ENCODE measurements around the gene ST6GALNAC3.

ST6GALNAC3 gene

GRCh38 chr1:76145332-76145731, 70.8 kb downstream of the ST6GALNAC3 start:
- no peak overlapping the region for H3K27ac ChIP-seq
- no peaks in the 10 kb centered on the region for H4K20me1 ChIP-seq (ENCODE audit: insufficient read depth)
- H2AFZ ChIP-seq (ENCODE audit: low read depth), result no peak overlapping the region
- H3K9ac ChIP-seq, result no peak overlapping the region
- no peaks in the 10 kb centered on the region for H3K36me3 ChIP-seq (ENCODE audit: insufficient read depth)
- TF ChIP-seq CTCF (conservative IDR thresholded peaks at IDR 0.05; ENCODE audit: low read depth, low read length), result no peak
- H3K79me2 ChIP-seq (ENCODE audit: insufficient read depth, low read depth), result no peaks in the 10 kb centered on the region
- no peak overlapping the region for H3K4me2 ChIP-seq
- no peak overlapping the region for H3K4me3 ChIP-seq (IDR thresholded peaks at IDR 0.05; ENCODE audit: insufficient read depth, low read depth, low read length)
- no peaks in the 10 kb centered on the region for H3K27me3 ChIP-seq (ENCODE audit: insufficient read depth, low read depth)
- no peaks in the 10 kb centered on the region for H3K4me1 ChIP-seq (ENCODE audit: low read depth, poor library complexity, severe bottlenecking)

GRCh38 chr1:76146184-76146583, 71.6 kb downstream of the ST6GALNAC3 start:
- Histone ChIP-seq H4K20me1 (ENCODE audit: insufficient read depth) (no peaks in the 10 kb centered on the region), H3K4me1 (ENCODE audit: low read depth, poor library complexity, severe bottlenecking) (no peaks in the 10 kb centered on the region), H3K79me2 (ENCODE audit: insufficient read depth, low read depth) (no peaks in the 10 kb centered on the region), H2AFZ (ENCODE audit: low read depth) (no peak overlapping the region), H3K9ac (no peak overlapping the region), H3K36me3 (ENCODE audit: insufficient read depth) (no peaks in the 10 kb centered on the region), H3K4me3 (IDR thresholded peaks at IDR 0.05; ENCODE audit: insufficient read depth, low read depth, low read length) (no peak overlapping the region), H3K27me3 (ENCODE audit: insufficient read depth, low read depth) (no peaks in the 10 kb centered on the region), H3K4me2 (no peak overlapping the region), H3K27ac (no peak overlapping the region)
- TF ChIP-seq CTCF (conservative IDR thresholded peaks at IDR 0.05; ENCODE audit: low read depth, low read length), result no peak

GRCh38 chr1:76147917-76148316, 73.4 kb downstream of the ST6GALNAC3 start:
- no peak overlapping the region for H3K4me3 ChIP-seq (IDR thresholded peaks at IDR 0.05; ENCODE audit: insufficient read depth, low read depth, low read length)
- H3K4me2 ChIP-seq, result no peak overlapping the region
- no peak for TF ChIP-seq CTCF (conservative IDR thresholded peaks at IDR 0.05; ENCODE audit: low read depth, low read length)
- H4K20me1 ChIP-seq (ENCODE audit: insufficient read depth), result no peaks in the 10 kb centered on the region
- H3K27me3 ChIP-seq (ENCODE audit: insufficient read depth, low read depth), result no peaks in the 10 kb centered on the region
- H3K79me2 ChIP-seq (ENCODE audit: insufficient read depth, low read depth), result no peaks in the 10 kb centered on the region
- no peaks in the 10 kb centered on the region for H3K4me1 ChIP-seq (ENCODE audit: low read depth, poor library complexity, severe bottlenecking)
- H3K36me3 ChIP-seq (ENCODE audit: insufficient read depth), result no peaks in the 10 kb centered on the region
- no peak overlapping the region for H3K9ac ChIP-seq
- no peak overlapping the region for H3K27ac ChIP-seq
- no peak overlapping the region for H2AFZ ChIP-seq (ENCODE audit: low read depth)

- Histone ChIP-seq H3K27me3 (ENCODE audit: insufficient read depth, low read depth) (no peaks in the 10 kb centered on the region), H3K36me3 (ENCODE audit: insufficient read depth) (no peaks in the 10 kb centered on the region), H2AFZ (ENCODE audit: low read depth) (no peak overlapping the region), H3K4me3 (IDR thresholded peaks at IDR 0.05; ENCODE audit: insufficient read depth, low read depth, low read length) (no peak overlapping the region), H3K27ac (no peak overlapping the region), H3K9ac (no peak overlapping the region), H3K4me2 (no peak overlapping the region), H4K20me1 (ENCODE audit: insufficient read depth) (no peaks in the 10 kb centered on the region), H3K4me1 (ENCODE audit: low read depth, poor library complexity, severe bottlenecking) (no peaks in the 10 kb centered on the region), H3K79me2 (ENCODE audit: insufficient read depth, low read depth) (no peaks in the 10 kb centered on the region)
- TF ChIP-seq CTCF (conservative IDR thresholded peaks at IDR 0.05; ENCODE audit: low read depth, low read length), result no peak
Measured at GRCh38 chr1:76148460-76148859, 73.9 kb downstream of the ST6GALNAC3 start.

Measured in KMS-11 (cell line).